Stimulated activated CD4-positive, alpha-beta T cell treated with anti-CD3 and anti-CD28 coated beads, TNF-alpha, amount 100 ng/mL, for 24 hours (primary cell): ENCODE results near the gene DNAI2.
A peak's percentile ranks its signal among the peaks of the same experiment; 100 is the strongest.

ENCODE experiments used
- DNase-seq, 3 experiments: peaks; one replicate each; pipeline ENCODE4 v3.0.0-alpha.2; 2020; ENCODE audit warnings: low read depth in 3 of 3

DNAI2 gene

DNA sequence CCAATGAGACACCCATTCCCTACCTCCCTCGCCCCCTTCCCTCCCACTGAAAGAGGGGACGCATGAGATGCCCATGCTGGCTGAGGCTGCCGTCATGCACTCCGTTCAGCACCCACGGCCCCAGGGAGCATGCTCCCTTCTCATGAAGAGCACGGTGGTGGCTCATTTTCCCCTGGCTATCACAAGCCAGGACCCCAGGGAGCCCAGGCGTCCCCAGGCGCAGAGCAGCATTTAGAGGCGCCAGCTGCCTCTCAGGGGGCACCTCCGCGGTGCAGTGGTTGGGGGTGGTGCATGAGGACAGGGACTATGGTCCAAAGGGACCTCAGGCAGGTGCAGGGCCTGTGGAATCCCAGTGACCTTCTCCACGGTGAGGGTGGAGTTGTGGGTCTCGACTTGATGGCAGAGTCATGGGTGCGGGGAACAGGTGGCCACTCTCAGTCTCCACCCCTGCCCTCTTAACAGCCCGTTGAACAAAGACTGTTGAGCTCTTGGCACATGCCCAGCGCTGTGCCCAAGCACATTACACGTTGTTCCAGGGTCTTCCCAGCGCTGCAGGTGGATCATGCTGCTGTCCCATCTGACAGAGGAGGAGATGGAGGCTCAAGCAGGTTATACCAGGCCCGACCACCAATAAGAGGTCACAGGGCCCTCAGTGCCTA, 65.6 kb downstream of the DNAI2 start:
- no peak for DNase-seq

DNA sequence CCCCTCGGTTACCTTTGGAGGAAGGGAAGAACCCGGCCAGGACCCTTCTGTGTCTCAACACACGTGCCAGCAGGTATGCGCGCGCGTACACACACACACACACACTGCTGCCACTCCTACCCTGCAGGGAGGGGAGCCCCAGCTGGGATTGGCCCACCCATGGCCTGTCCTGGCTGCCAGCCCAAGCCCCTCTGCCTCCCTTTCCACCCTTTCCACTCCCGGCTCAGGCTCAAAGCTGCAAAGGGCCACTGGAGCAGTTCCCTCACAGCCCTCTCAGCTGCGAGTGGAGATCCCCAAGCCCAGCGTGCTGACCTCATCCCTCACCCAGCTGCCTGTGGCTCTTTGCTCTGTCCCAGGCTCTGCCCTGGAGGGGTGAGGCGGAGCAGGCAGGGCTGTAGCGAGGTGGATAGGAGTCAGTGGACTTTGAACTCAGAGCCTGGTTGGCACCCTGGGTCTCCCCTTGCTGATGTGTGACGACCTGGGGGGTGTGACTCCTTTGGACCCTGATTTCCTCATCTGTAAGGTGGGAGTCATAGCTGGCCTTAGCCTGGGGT, 66.5 kb downstream of the DNAI2 start:
- DNase-seq, result no peak

DNA sequence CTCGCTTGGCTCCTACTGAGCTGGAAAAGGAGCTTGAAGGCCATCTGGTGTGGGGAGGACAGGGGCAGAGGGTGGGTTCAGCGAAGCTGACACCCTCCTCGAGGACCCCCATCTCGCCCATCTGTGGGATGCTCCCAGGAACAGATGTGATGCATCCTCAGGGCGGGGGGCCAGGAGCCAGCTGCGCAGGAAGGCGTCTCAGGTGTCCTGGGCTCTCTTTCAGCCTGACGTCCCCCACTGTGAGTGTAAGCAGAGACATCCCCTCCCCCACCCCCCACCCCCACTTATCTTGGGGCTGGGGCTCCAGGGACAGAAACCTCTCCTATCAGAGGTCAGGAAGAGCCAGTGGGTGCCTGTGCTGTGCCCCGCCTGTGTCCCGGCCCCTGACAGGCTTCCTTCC, 68.2 kb downstream of the DNAI2 start:
- DNase-seq, result no peak

DNA sequence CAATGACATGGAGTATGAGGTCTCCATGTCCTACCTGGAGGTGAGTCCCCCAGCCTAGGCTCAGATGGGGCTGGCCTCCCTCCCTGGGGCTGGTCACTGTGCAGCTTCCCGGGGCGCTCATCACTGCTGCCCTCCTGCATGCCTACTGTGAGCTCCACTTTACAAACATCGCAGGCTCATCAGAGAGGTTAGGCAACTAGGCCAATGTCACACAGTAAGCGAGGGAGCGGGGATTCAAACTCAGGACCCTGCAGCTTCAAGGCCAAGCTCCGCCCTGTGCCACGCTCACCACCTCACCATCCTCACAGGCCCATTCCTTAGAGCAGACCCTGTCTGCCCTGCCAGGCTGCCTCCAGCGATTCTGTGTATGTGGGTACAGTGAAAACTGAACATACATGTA, 69.1 kb downstream of the DNAI2 start:
- DNase-seq, result no peak

DNA sequence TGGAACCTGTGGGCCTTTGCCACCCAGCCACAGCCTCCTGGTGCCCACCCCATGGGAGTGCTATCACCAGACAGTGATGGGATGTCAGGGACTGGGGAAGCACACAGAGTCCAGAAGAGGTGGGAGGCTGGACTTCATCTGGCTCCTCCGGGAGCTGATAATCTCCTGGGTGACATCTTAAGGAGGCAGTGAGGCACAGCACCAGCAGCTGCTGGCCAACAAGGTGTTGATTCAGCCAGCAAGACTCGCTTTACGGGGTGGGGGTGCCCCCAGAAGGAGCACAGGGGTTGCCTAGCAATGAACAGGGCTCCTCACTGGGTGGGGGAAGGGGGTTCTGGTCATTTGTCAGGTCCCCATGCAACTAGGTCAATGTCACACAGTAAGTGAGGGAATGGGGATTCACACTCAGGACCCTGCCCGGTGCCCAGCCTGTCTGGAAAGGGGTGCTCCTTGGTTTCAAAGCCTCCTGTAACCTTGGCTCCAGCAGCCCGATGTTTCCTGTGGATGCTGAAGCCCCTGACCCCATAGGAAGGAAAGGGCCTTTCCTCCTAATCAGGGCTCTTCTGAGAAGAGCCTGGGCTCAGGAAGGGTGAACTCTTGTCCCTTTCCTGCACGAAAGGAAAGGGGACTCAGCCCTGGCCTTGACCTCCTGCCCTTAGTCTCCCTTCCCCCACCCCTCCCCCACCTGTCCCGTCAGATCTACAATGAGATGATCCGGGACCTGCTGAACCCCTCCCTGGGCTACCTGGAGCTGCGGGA, 69.7 kb downstream of the DNAI2 start:
- no peak for DNase-seq

DNA sequence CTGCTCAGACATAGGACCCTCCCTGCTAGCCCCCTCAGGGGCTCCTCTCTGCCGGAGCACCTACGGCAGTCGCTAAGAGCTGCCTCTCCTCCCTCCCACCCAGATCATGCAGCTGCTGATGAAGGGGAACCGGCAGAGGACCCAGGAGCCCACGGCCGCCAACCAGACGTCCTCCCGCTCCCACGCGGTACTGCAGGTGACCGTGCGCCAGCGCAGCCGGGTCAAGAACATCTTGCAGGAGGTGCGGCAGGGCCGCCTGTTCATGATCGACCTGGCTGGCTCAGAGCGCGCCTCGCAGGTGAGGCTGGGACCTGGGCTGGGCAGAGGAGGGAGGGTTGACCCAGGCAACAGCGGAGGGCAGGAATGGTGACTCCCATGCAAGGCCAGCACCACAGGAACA, 70.6 kb downstream of the DNAI2 start:
- DNase-seq, result no peak

DNA sequence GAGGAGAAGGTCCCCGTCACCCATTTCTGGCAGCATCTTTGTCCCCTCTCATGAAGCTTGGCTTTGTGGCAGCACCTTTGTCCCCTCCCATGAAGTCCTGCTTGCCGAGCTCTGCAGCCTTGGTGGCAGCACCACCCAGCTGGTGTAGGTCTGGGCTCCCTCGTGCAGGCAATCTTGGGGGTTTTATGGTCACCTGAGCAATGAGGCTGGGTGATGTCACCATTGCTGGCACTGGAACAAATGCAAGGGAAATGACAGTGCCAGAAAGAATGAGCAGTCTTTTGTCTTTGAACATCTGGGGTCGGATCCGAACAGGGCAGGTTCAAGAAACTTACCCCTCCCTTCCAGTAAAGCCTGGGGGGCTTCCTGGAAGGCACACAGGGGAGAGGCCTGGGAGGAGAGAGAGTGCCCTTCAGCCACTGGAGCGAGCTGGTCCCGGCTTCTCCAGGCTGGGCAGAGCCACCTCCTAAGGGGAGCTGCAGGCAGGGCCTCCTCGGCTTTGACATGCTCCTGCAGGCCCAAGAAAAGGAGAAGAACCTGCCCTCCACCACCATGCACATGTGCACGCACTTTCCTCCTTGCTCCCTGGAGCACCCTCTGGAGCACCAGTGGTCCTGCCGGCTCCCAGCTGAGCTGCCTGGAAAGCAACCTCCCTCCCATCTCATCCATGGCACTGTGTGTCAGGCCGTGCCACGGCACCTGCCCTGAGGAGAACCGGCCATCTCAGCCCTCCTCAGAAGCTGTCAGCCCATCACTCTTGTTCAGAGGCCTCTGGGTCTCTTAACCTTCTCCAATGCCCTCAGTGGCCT, 71.6 kb downstream of the DNAI2 start:
- DNase-seq, result no peak

DNA sequence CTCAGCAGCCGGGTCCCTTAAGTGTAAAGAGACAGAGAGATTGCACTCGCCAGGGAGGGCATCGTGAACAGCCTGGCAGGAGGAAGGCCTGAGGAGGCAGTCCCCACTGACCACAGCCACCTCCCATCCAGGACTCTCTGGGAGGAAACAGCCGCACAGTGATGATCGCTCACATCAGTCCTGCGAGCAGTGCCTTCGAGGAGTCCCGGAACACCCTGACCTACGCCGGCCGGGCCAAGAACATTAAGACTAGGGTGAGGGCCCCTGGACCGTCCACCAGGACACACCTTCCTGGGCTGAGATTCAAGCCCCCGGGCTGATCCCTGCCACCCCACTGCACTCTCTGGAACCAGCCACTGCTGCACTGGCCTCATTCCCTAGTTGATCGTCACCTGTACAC, 73.6 kb downstream of the DNAI2 start:
- DNase-seq, result no peak

DNA sequence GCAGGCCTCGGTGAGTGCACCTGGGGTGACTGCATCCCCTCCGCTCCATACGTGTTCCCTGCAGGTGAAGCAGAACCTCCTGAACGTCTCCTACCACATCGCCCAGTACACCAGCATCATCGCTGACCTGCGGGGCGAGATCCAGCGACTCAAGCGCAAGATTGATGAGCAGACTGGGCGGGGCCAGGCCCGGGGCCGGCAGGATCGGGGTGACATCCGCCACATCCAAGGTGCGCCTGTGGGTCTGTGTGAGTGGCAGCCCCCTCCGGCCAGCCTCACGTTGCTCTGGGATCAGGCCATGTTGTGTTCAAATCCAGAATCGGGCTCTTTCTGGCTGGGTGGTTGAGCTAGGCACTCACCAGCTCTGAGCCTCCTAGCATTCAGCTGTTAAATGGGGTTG, 75.1 kb downstream of the DNAI2 start:
- DNase-seq, result no peak

DNA sequence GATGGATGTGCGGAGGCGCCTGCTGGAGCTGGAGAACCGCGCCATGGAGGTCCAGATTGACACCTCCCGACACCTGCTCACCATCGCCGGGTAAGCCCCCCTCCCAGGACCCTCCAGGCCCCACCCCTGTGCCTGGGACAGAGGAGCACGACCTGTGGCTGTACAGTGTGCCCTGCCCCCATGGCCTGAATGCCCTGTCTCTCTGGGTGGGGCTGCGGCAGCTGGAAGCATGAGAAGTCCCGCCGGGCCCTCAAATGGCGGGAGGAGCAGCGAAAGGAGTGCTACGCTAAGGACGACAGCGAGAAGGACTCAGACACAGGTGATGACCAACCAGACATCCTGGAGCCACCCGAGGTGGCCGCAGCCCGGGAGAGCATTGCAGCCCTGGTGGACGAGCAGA, 76.5 kb downstream of the DNAI2 start:
- no peak for DNase-seq

DNA sequence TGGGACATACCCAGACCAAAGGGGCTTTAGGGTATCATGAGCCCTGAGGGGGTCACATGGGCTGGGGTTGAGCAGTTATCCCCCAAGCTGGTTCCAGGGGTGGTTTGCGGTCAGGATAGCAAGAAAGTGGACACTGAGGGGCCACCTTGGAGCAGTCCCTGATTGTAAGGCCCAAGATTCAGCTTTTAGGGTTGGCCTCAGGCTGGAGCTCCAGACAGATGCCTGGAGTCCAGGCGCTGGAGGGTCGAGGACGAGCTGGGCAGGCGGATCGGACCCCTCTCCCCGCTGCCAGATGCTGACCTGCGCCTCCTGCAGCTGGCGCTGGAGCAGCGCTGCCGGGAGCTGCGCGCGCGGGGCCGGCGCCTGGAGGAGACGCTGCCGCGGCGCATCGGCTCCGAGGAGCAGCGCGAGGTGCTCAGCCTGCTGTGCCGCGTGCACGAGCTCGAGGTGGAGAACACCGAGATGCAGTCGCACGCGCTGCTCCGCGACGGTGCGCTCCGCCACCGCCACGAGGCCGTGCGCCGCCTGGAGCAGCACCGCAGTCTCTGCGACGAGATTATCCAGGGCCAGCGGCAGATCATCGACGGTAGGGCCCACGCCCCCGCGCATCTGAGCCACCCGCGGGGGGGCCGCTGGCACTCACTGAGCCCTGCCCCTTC, 77.6 kb downstream of the DNAI2 start:
- peak in 1 of 3 experiments; percentile 27 for DNase-seq

DNA sequence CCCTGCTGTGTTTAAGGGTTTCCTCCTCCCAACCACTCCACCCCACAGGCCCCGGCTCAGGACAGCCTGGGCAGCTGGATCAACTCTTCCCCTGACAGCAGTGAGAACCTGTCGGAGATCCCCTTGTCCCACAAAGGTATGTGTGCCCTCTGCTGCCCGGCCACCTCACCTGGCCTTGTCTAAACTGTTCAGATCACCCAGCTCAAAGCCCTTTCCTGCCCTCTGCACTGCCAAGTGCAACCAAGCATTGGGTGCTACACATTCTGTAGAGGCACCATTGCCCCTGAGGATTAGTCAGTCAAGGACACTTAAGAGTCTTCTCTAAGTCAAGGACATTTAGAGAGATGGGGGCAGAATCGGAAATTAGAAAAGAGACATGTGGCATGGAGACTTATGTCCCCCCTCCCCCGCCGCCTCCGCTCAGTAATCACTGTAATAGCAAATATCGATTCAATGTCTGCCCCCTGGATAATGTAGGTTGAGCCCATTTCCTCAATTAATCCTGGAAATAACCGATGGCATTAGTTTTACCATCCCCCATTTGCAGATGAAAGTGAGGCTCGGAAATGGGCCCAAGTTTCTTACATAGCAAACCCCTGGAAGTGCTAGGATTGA, 79.5 kb downstream of the DNAI2 start:
- DNase-seq, result no peak

DNA sequence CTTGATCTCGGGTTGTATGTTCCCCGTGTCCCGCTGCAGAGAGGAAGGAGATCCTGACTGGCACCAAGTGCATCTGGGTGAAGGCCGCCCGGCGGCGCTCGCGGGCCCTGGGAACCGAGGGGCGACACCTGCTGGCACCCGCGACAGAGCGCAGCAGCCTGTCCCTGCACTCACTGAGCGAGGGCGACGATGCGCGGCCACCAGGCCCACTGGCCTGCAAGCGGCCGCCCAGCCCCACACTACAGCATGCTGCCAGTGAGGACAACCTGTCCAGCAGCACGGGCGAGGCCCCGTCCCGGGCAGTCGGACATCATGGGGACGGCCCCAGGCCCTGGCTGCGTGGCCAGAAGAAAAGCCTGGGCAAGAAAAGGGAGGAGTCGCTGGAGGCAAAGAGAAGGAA, 80.1 kb downstream of the DNAI2 start:
- peak in 2 of 3 experiments; percentile 22 to 68 for DNase-seq

DNA sequence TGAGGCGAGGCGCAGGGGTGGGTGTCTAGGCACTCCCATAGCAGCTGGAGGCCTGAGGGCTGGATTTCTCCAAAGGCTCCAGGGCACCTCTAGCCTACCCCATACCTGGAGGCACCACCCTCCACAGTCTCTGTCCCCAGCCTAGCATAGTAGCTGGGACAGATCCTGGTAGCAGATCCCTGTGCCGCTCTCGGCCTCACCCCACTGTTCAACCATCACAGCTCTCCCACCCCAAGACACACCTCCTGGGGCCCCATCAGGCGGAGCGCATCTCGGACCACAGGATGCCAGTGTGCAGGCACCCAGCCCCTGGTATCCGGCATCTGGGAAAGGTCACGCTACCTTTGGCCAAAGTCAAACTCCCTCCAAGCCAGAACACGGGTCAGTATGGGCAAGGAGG, 80.5 kb downstream of the DNAI2 start:
- no peak for DNase-seq

DNA sequence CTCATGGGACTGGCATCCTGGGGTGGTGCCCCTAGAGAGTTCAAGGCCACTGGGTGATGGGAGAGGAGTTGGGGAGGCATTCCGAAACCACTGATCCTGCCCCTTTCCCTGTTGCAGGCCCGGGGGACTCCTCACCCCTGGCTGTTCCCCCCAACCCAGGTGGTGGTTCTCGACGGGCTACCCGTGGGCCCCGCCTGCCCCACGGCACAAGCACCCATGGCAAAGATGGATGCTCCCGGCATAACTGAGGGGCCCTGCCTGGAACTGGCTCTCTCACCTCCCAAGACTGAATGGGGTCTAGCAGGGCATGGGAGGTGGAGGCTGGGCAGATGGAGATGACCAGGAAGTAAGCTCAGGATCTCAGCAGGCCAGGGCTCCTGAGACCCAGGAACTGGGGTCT, 81.0 kb downstream of the DNAI2 start:
- no peak for DNase-seq

DNA sequence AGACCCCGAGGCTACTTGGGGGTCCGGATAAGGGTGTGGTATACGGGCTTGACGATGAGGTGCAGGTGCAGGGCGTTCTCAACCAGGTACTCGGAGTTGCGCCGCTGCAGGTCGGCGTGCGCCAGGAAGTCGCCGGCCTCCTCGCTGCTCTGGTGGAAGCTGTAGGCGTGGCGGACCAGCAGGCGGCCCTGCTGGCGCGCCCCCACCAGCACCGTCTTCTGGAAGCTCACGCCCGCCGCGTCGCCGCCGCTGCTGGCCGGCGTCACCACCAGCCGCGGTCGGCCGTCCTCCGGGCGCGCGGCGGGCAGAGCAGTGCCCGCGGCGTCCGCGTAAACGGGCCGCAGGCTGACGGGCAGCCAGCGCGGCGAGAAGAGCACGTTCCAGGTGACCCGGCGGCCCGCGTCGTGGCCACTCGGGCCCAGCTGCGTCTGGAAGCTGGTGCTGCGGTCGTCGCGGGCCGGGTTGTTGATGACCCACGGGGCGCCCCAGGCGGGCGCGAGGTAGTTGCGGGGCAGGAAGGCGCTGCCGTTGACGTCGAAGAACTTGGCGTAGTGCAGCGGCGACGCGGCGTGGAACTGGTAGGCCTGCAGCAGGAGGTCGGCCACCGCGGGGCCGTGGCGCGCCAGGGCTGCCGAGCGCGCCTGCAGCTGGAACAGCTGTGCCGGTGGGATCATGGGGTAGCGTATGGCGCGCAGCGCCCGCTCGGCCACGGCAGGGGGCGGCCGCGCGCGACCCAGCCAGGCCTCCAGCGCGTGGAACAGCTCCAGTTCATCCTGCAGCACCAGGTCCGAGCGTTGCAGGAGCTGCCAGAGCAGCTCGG, 82.8 kb downstream of the DNAI2 start:
- DNase-seq, result no peak

DNA sequence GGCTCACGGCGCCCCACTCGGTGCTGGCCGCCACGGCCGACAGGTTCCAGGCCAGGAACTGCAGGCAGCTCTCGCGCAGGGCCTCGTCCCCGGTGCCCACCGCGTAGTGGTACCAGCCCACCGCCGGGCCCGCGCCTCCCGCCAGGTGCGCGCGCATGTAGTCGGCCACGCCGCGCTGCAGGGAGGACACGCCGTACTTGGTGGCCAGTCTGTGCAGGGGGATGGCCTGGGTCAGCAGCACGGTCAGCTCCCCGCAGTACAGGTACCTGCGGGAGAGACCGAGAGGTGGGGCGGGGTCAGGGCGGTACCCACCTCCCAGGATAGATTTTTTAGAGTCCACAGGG, 83.4 kb downstream of the DNAI2 start:
- DNase-seq, result no peak

DNA sequence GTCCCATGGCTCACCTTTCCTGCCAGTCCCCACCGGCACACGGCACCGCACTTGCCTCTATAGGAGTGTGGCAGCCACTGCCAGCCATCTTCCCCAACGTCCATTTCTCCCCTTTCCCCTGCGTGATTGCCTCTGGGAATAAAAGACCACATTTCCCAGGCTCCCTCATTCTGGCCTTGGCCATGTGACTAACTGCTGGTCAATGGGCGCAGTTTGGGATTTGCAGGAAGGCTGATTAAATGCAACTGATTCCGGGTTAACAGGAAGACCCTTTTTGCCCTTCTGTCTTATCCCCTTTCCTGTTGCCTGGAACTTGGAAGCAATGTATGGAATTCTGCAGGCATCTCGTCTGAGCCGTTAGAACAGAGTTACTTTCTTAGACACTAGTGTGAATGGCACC, 84.7 kb downstream of the DNAI2 start:
- no peak for DNase-seq

DNA sequence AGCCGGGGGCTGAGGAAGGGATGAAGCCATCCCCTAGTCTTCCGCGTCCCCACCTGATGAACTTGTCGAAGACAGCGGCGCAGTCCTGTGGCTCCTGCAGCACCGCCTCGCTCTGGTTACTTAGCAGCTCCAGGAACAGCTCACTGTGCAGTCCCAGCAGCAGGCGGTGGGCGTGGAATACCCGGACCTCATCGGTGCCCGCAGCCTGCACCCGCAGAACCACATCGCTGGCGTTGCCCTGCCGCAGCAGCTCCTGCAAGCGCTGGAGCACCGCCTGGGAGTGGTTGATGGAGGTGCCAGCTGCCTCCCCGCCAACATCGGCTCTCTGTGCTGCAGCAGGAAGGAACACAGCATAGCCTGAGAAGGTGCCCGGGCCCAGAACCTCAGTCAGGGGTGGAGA, 85.9 kb downstream of the DNAI2 start:
- DNase-seq, result no peak

DNA sequence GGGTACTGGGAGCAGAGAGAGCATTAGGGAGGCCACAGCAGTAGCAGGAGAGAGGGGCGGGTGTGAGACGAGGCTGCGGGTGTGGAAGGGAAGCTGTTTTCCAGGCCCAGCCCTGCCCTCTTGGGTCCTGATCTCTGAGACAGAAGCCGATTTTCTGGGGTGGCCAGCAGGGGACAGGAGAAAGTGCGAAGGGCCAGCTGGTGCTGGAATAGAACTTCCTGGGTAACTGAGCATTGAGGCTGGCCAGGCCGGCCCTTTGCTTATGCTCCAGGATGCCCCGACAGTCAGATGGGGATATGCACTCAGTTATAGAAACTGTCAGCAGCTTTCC, 86.8 kb downstream of the DNAI2 start:
- no peak for DNase-seq
